Measurements from ENCODE around the gene ATG4C. TPM values are rescaled to one million over a fixed set of nuclear protein-coding genes. Genes with fewer than 3 reads are reported as not detected.

ATG4C gene
- total and polyA plus RNA-seq, 2 of the 13 experiments (the other 11 are each of a cell fraction or from before 2014, with no cell fraction given): 4.0 to 11.2 TPM

GRCh38 chr1:62856960-62857359 is 73.0 kb downstream of the ATG4C start:
- in situ Hi-C loops (cut with HindIII; ENCODE audit: extremely low pct_ligation_motif_present, low pct_unique_long_range_greater_than_20kb): no loop called here
- no peaks in the 10 kb centered on the region for H3K9me3 ChIP-seq (ENCODE audit: low read length)
- peak overlapping the region; percentile 28 for H3K27ac ChIP-seq (ENCODE audit: extremely low read length, insufficient read depth, low read length)
- ATAC-seq (peak; percentile 80), FAIRE-seq (peak; percentile 12), DNase-seq (ENCODE audit: low spot score) (peak; percentile 21)
- ChIA-PET CTCF (ENCODE audit: low intra/inter-chr PET ratio, low total read pairs) (no interaction called here), POLR2A (no interaction called here)
- H3K27me3 ChIP-seq (ENCODE audit: control insufficient read depth in 1 of 2, insufficient read depth in 2 of 2, low read length in 2 of 2): no peaks in the 10 kb centered on the region
- peak overlapping the region; percentile 25; the same call in 1 of the 2 replicates for H3K4me2 ChIP-seq (ENCODE audit: low read depth, low read length)
- H3K9ac ChIP-seq (ENCODE audit: insufficient read depth, low read depth, low read length): no peak overlapping the region
- no peaks in the 10 kb centered on the region for H3K79me2 ChIP-seq (ENCODE audit: insufficient read depth, low read length)
- H3K4me1 ChIP-seq (ENCODE audit: insufficient read depth, low read length): peaks cover 13% of the 10 kb centered on the region
- no peaks in the 10 kb centered on the region for H4K20me1 ChIP-seq (ENCODE audit: insufficient read depth, low read length)
- 49% methylated on average over 9 of the region's 9 CpGs for WGBS (ENCODE audit: low lambda C conversion rate)
- intact Hi-C loops (cut with micrococcal nuclease; ENCODE audit: unreplicated experiment): no loop called here
- H2AFZ ChIP-seq (ENCODE audit: low read length): no peak overlapping the region
- no peaks in the 10 kb centered on the region for H3K36me3 ChIP-seq (replicated peaks in 1 of 2; ENCODE audit: control insufficient read depth in 1 of 2, insufficient read depth in 2 of 2, low read length in 2 of 2)
- H3K4me3 ChIP-seq (replicated peaks in 1 of 3; ENCODE audit: insufficient read depth in 1 of 3, low read depth in 2 of 3, low read length in 3 of 3): no peak overlapping the region
- BruUV-seq (replicated peaks): no TSS peak
- TF ChIP-seq ZBTB4 (CRISPR knock-in tag; IDR thresholded peaks at IDR 0.05; ENCODE audit: borderline replicate concordance) (0 out of 2 replicates have a peak, but pooled peaks have one; percentile 53), NFATC3 (CRISPR knock-in tag; IDR thresholded peaks at IDR 0.05) (no peak), EP300 (IDR thresholded peaks at IDR 0.05; ENCODE audit: low read depth in 2 of 2, low read length in 2 of 2) (0 out of 4 replicates have a peak, but pooled peaks of 1 of the 2 experiments have one; percentile 16), EP300 (CRISPR knock-in tag; IDR thresholded peaks at IDR 0.05; ENCODE audit: borderline replicate concordance) (no peak), SIX1 (CRISPR knock-in tag; IDR thresholded peaks at IDR 0.05; ENCODE audit: borderline replicate concordance) (no peak), POGZ (CRISPR knock-in tag; IDR thresholded peaks at IDR 0.05) (0 out of 2 replicates have a peak, but pooled peaks have one; percentile 32), ZBTB38 (CRISPR knock-in tag; IDR thresholded peaks at IDR 0.05) (peak; percentile 81), ZBTB33 (CRISPR knock-in tag; IDR thresholded peaks at IDR 0.05) (peak; percentile 93), BCL6 (CRISPR knock-in tag; IDR thresholded peaks at IDR 0.05) (no peak), ZNF558 (CRISPR knock-in tag; IDR thresholded peaks at IDR 0.05; ENCODE audit: borderline replicate concordance) (no peak), ONECUT2 (CRISPR knock-in tag; IDR thresholded peaks at IDR 0.05) (no peak), FOXA3 (CRISPR knock-in tag; IDR thresholded peaks at IDR 0.05) (no peak), ZNF101 (CRISPR knock-in tag; IDR thresholded peaks at IDR 0.05; ENCODE audit: borderline replicate concordance, low read depth) (no peak), SOX6 (IDR thresholded peaks at IDR 0.05) (no peak), SOX6 (CRISPR knock-in tag; IDR thresholded peaks at IDR 0.05) (peak; percentile 57; the same call in 1 of the 2 replicates), PAXIP1 (CRISPR knock-in tag; conservative IDR thresholded peaks at IDR 0.05) (peak; percentile 78), PAF1 (CRISPR knock-in tag; IDR thresholded peaks at IDR 0.05) (no peak), HNF4A (CRISPR knock-in tag; IDR thresholded peaks at IDR 0.05) (peak; percentile 70)
